Placental pericyte (primary cell): ENCODE results near the gene USP38. TPM values are rescaled to one million over a fixed set of nuclear protein-coding genes. Genes with fewer than 3 reads are reported as not detected.

ENCODE experiments used
- total RNA-seq: library from RNA; depleted of rRNA; stranded (reverse); fragments of >200 nt; gene quantifications from 2 replicates; pipeline ENCODE4 v1.2.3, GENCODE V29; 2012

The USP38 gene
- 23.2 and 47.4 TPM in 2 replicates for total RNA-seq

GRCh38 chr4:143184503-143185252 is at the start of gene USP38:
Gene USP38 (plus strand): TSS chr4:143184917. CDS start chr4:143185451, 534 bp downstream.

Other genes starting within 250 kb of the USP38 start
- gene GAB1, start 152.0 kb downstream of the USP38 start, total RNA-seq, result 9.7 and 12.0 TPM in 2 replicates